ENCODE measurements around the gene SHC1. TPM values are rescaled to one million over a fixed set of nuclear protein-coding genes. Genes with fewer than 3 reads are reported as not detected.
"Not testable (repeated sequence)": the region's sequence is repeated elsewhere in the genome, so short reads cannot be mapped to it uniquely, and the experiment has no call there.

The SHC1 gene
- total RNA-seq, 2 donors from 2014 or later: 98.3 to 104 TPM

DNA sequence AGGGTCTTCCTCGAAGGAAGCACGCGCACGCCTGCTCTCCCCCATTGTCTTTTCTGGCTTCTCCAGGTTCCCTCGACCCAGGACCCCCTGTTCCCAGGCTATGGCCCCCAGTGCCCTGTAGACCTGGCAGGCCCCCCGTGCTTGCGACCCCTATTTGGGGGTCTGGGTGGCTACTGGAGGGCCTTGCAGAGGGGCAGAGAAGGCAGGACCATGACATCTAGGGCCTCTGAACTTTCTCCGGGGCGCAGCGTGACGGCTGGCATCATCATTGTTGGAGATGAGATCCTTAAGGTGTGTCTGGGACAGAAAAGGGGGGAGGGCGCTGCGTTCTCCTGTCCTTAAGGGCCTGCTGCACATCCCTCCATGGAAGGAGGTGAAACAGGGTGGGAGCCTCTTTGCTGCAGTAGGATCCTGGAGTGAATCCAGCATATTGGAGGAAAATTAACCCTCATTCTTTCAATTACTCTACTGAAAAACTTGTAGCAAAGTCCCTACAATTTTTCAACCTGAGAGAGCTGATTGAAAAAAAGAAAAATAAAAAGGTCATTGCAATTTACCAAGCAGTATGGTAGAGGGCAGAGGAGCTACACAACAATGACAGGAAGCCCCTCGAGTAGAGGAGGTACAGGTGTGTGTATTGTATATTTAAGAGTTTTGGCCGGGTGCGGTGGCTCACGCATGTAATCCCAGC, 13.4 kb upstream of the SHC1 start:
- H3K27ac ChIP-seq: peak overlapping the region; percentile 53
- H3K36me3 ChIP-seq: peaks cover 7% of the 10 kb centered on the region
- no peaks in the 10 kb centered on the region for H3K9me3 ChIP-seq
- H3K9ac ChIP-seq (ENCODE audit: low read depth in 2 of 2, low read length in 2 of 2): peak overlapping the region; percentile 74 to 97
- peaks cover 5% of the 10 kb centered on the region for H3K4me1 ChIP-seq
- DNase-seq: no peak
- H3K4me3 ChIP-seq: peak overlapping the region; percentile 78
- TF ChIP-seq CTCF (IDR thresholded peaks at IDR 0.05): no peak
- H3K27me3 ChIP-seq: no peaks in the 10 kb centered on the region
- intact Hi-C loops (cut with DNase I): no loop called here

DNA sequence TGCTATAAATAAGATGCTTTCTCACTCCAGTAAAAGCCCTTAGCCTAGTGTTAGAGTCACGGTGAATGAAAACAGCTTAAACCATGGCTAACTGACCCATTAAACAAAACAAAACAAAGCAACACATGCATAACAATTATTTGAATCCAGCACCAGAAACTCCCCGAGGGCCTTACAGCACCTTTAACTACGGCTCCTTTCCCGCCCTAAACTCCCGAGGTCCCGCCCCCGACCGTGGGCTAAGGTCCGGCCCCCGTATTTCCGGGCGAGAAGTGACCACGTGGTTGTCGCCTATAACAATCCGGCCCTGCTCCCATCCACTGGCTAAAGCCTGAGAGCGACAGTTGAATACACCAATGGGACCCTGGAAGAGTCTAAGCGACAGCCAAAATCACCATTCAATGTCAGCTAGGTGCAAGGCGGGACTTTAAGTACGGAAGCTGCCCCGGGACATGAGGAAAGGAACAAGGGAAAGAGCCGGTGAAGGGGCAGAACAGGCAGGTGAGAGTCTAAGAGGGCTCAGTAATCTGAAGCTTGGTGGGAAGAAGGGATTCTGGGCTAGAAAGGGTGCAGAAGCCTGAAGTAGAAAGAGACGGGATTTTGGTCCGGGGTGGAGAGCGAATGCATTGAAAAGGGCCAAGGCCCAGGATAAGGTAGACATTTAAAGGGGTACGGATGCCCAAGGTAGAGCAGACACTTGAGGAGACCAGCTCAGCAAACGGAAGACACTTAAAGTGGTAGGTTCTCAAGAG, 12.5 kb upstream of the SHC1 start, which contains the start of gene FLAD1:
TSS of gene FLAD1 (plus strand) at position 448 of the 752 bp plus-strand sequence. CDS start 351 bp downstream, outside the sequence.
- Histone ChIP-seq H3K27me3 (no peaks in the 10 kb centered on the region), H3K4me1 (peaks cover 5% of the 10 kb centered on the region), H3K9me3 (no peaks in the 10 kb centered on the region), H3K9ac (ENCODE audit: low read depth in 2 of 2, low read length in 2 of 2) (peak within 1 kb of the TSS; percentile 74 to 97), H3K4me3 (peak within 1 kb of the TSS; percentile 78), H3K36me3 (no peaks in the 10 kb centered on the region), H3K27ac (peak within 1 kb of the TSS; percentile 53)
- TF ChIP-seq CTCF (IDR thresholded peaks at IDR 0.05): no peak
- intact Hi-C loops (cut with DNase I): no loop called here
- DNase-seq: peak; percentile 99

- Histone ChIP-seq H3K27me3 (no peaks in the 10 kb centered on the region), H3K36me3 (no peaks in the 10 kb centered on the region), H3K9me3 (no peaks in the 10 kb centered on the region), H3K4me1 (peaks cover 5% of the 10 kb centered on the region), H3K9ac (ENCODE audit: low read depth in 2 of 2, low read length in 2 of 2) (peak overlapping the region in 1 of 2 donors; percentile 97), H3K27ac (peak overlapping the region; percentile 13), H3K4me3 (peak overlapping the region; percentile 78)
- no peak for TF ChIP-seq CTCF (IDR thresholded peaks at IDR 0.05)
- DNase-seq: no peak
- intact Hi-C loops (cut with DNase I): no loop called here
These were observed 11.8 kb upstream of the SHC1 start for GRCh38 chr1:154982341-154982740.

DNA sequence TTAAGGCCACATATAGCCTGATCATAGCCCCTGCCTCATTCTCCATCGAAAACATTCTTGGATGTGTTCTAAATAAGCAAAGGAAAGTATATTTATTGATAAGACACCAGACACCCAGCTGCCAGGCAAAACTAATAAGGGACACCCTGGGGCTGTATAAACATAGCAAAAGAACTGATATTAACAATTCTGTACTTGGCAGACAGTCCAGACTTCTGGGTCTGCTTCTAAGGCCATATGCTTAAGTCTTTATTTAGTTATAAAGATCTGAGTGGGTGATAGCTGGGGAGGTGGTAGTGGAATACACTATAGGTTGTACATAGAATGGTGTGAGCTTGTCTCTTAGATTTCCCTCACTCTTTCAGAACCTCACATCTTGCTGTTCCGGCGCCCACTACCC, 7.8 kb upstream of the SHC1 start:
- Histone ChIP-seq H3K4me3 (no peak overlapping the region), H3K4me1 (no peaks in the 10 kb centered on the region), H3K9me3 (no peaks in the 10 kb centered on the region), H3K36me3 (no peaks in the 10 kb centered on the region), H3K9ac (ENCODE audit: low read depth in 2 of 2, low read length in 2 of 2) (no peak overlapping the region), H3K27me3 (no peaks in the 10 kb centered on the region), H3K27ac (no peak overlapping the region)
- intact Hi-C loops (cut with DNase I): no loop called here
- DNase-seq: no peak
- TF ChIP-seq CTCF (IDR thresholded peaks at IDR 0.05): no peak

DNA sequence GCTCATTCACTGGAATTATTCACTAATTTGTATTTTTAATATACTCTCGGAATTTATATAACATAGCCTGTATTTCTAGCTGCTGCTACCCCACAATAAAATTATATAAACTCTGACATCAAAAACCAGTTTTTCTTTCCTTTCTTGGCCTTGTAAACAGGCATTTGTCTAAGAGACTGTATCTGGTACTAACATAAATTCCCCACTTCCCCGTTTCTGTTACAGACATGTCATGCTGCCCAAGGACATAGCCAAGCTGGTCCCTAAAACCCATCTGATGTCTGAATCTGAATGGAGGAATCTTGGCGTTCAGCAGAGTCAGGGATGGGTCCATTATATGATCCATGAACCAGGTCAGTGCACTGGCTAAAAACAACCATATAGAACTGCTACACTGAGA, 7.2 kb upstream of the SHC1 start:
- DNase-seq; H3K4me1 ChIP-seq; H3K4me3 ChIP-seq; intact Hi-C loops (cut with DNase I); H3K27ac ChIP-seq; H3K9me3 ChIP-seq; H3K27me3 ChIP-seq; H3K9ac ChIP-seq (ENCODE audit: low read depth in 2 of 2, low read length in 2 of 2); H3K36me3 ChIP-seq: not testable (repeated sequence)

All from colonic mucosa (tissue), 4 donors.